Activated T-cell treated with anti-CD3 and anti-CD28 coated beads for 4 hours (primary cell): Measurements from ENCODE around the gene LRRC7.
"Not testable (repeated sequence)": the region's sequence is repeated elsewhere in the genome, so short reads cannot be mapped to it uniquely, and the experiment has no call there.

Source experiments
- DNase-seq: peaks from one replicate; pipeline ENCODE4 v3.0.0-alpha.2; 2020

LRRC7 gene

DNA sequence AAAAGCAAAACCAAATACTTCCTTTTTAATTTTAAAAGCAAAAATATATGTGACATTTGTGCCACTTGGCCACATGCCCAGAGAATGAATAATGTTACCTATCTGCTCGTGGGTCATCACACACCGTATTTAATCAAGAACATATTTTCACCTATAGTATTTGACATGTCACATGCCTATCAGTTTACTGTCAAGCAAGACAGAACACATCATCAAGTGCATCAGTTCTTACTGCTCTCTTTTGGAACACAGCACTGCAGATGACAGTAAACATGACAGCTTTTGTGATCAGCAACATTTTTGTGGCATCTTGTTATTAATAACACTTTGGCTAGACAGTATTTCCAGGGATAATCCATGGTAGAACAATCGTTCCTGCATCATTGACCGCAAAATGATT is 134.4 kb downstream of the LRRC7 start:
- DNase-seq: no peak

DNA sequence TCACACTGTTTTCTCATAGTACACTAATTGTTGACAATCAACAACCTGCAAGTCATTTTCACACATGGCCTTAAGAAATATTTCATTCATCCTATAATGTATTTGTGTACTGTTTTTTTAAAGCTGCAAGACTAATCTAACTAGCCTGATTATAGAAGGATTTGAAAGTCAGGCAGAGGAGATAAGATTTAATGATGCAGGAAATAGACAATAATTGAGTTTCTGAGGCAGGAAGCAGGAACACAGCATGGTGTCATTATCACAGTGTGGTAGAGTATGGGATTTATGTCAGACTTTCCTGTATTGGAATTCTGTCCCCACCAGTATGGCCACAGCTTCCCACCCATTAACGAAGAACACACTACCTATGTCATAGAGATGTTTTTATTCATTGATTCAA is 138.8 kb downstream of the LRRC7 start:
- DNase-seq: no peak

- DNase-seq: no peak
Observed at GRCh38 chr1:69707103-69707502, 139.4 kb downstream of the LRRC7 start.

GRCh38 chr1:69710484-69711189 is 142.9 kb downstream of the LRRC7 start:
- DNase-seq: no peak

GRCh38 chr1:69711190-69711930 is 143.6 kb downstream of the LRRC7 start:
- no peak for DNase-seq

DNA sequence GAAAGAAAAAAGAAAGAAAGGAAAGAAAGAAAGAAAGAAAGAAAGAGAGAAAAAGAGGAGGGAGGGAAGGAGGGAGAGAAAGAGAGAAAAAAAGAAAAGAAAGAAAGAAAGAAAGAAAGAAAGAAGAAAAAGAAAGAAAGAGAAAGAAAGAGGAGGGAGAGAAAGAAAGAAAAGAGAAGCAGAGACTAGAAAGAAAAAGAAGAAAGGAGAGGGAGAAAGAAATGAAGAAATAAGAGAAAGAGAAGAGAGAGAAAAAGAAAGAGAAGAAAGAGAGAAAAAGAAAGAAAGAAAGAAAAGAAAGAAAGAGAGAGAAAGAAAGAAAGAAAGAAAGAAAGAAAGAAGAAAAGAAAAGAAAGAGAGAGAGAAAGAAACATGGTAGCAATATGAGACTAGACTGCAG is 150.1 kb downstream of the LRRC7 start:
- DNase-seq: not testable (repeated sequence)

- no peak for DNase-seq
Observed at GRCh38 chr1:69728206-69728605, 160.5 kb downstream of the LRRC7 start.

DNA sequence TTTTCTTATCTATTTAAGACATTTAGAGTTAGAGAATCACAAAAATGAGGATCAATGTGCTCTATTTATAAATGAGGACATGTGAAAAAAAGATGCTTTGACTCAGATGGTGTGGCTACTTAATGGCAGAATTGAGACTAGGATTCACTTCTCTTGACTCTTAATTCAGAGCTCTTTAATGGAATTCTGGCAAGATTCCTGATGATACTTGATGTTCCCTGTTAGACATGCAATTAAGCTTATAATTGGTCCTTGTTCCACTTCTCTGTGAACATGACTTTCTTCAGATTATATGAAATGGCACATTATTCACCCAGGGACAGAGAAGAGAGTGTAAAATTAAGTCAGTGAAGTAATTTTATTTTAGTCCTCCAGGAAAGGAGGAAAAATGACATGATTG is 165.3 kb downstream of the LRRC7 start:
- no peak for DNase-seq

- no peak for DNase-seq
Observed at GRCh38 chr1:69737527-69738185, 169.9 kb downstream of the LRRC7 start.

- DNase-seq: no peak
Observed at GRCh38 chr1:69738458-69739250, 170.9 kb downstream of the LRRC7 start.

GRCh38 chr1:69739251-69739605 is 171.5 kb downstream of the LRRC7 start:
- DNase-seq: no peak

DNA sequence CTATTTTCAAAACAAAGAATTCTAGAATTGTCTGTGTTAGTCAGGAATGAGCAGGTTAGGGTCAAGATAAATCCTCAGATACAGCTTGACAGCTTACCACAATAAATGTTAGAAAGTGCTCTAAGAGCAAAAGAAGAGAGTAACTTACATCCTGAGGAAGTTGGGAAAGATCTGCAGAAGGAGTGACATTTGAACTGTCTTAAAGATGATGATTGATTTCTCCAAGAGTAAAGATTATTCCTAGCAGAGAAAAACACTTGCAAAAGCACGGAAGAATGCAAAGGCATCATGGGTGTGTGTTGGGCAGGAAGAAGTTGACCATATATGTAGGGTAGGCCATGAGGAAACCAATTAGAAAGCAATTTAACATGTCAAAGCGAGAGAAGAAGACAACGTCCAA is 175.4 kb downstream of the LRRC7 start:
- no peak for DNase-seq

DNA sequence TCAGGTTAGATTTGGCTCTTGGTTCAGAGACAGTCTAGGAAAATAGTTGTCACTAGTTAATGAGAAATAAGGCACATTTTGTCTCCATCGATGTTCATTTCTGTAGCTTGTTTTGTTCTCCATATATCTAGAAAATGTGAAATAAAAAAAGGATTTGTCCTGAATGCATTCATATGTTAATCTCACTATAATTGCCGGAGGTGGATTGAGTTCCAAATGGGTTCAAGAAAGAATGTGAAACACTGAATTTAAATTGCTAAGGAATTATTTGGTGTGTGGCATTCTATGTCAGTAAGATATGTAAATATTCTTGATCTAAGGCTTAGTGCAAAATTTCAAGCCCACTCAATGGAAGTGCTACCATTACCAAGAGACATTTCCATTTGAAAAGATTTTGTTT is 176.7 kb downstream of the LRRC7 start:
- DNase-seq: no peak

DNA sequence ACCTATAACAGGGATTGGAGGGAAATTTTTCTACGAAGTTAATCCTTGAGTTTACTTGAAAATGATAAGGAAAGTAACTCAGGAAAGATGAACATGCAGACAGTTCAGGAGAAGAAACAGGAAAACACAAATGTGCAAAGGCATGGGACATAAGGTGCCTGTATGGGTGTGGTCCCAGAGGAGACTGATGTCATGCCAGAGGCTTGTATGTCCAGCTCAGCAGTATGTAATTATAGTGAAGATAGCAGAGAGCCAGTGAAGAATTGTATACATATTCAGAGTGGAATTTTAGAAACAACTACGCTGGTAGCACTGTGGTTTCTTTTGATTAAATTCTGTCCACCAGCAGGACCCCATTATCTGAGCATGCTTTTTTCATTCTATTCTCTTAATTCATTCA is 179.5 kb downstream of the LRRC7 start:
- no peak for DNase-seq

GRCh38 chr1:69750638-69751037 is 182.9 kb downstream of the LRRC7 start:
- DNase-seq: no peak

GRCh38 chr1:69752831-69753230 is 185.1 kb downstream of the LRRC7 start:
- no peak for DNase-seq

DNA sequence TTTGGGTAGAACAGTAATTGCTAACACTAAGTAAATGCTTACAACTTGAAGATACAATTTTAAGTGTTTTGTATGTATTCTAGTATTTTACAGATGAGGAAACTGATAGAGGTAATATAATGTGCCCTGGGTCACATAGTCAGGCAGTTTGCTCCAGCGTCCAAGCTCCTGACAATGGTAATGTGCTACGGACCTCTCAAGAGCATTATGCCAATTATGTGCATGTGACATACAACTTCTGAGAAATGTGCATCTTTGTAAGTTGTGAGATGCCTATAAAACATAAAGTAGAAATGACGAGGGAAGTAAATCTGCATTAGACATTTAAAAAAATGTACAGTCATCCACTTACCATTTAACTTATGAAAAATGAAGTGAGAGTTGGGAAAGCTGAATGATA is 186.8 kb downstream of the LRRC7 start:
- no peak for DNase-seq

DNA sequence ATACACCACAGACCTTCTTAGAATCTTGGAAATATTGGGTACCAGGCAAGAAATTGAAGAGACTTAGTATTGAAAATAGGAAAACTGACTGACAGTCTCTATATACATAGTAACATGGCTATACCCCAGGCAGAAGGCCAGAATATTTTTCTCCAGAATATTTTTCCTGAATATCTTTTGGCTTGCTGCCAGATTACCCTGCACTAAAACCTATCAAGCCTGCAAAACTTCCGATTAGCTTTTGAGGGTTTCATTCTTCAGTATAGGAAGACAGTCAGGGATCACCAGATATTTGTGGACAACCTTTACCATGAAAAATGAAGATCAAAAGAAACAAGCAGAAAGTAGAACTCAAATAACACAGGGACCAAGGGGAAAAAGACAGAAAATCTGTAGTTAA is 187.9 kb downstream of the LRRC7 start:
- no peak for DNase-seq

DNA sequence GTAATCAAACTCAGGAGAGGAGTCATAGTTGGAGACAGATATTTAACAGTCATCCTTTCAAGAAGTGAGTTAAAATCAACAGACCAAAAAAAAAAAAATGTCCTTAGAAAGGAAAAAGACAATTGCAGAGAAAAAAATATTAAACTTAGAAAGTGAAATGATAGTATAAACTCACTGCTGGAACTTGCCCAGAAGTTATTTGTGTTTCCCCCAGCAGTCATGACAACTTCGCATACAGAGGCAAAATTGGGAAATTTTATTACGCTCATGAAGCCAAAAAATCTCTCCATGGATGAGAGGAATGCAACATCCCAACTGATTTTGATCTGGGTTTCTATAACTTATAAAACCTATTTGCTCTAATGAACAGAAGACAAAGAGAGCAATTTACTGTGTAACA is 198.2 kb downstream of the LRRC7 start:
- DNase-seq: no peak

- DNase-seq: no peak
Observed at GRCh38 chr1:69766431-69767180, 198.9 kb downstream of the LRRC7 start.

DNA sequence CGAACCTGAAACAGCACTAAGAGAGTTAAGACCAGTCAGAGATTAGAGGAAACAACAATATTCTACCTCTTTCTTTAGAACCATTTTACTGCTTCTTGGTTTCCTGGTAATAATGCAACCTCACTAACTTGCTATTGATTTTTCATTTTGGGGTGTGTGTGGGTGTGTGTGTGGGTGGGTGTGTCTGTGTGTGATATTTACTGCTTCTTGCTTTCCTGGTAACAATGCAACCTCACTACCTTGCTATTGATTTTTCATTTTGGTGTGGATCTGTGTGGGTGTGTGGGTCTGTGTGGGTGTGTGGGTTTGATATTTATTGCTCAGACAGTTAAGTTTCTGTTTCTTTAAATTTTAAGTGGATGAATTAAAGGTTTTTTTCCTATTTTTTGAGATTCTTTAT is 208.8 kb downstream of the LRRC7 start:
- no peak for DNase-seq

DNA sequence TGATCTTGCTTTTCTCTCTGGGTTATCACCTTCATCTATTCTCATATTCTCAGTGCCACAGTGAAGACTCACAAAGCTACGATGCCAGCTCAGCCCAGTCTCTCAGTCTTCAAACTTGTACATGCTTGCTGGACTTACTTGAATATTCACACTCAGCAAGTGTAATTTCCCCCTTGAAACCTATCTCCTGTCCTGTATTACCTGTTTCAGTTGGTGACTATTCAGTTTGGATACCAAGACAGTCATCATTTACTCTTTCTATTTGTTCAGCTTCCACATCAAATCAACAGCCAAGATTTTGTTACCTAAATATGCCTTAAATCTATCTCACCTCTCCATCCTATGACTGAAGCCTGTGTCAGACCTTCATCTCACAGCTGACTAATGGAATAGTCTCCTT is 209.7 kb downstream of the LRRC7 start:
- no peak for DNase-seq

DNA sequence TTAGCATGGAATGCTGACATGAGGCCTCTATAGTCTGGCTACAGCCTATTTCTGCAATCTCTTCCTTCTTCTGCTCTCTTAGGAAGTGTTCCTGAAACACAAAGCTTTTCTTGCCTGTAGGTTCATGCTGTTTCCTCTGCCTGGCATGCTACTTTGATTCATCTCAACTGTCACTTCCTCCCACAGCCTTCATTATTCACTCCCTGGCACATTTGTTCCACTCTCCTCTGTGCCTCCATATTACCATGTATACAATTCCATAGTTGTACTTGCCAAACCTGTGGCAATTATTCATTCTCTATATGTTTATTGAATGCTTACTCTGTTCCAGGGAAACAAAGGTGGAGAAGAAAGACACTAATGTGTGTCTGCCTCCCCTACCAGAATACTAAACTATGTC is 210.2 kb downstream of the LRRC7 start:
- no peak for DNase-seq
